Ishikawa (cell line): ENCODE results near the gene CLCN1.
A peak's percentile ranks its signal among the peaks of the same experiment; 100 is the strongest.

Source experiments
- CEBPB ChIP-seq: IDR thresholded peaks from 2 replicates; pipeline ENCODE4 v1.6.1; 2012
- CREB1 ChIP-seq: IDR thresholded peaks from 2 replicates; pipeline ENCODE4 v1.6.1; 2012; ENCODE audit warnings: low read depth
- EGR1 ChIP-seq: IDR thresholded peaks from 2 replicates; pipeline ENCODE4 v1.6.1; 2012
- EP300 ChIP-seq: IDR thresholded peaks from 2 replicates; pipeline ENCODE4 v1.6.1; 2012; ENCODE audit warnings: borderline replicate concordance
- FOXM1 ChIP-seq: IDR thresholded peaks from 2 replicates; pipeline ENCODE4 v1.6.1; 2012; ENCODE audit warnings: low read depth, borderline replicate concordance
- MAX ChIP-seq: IDR thresholded peaks from 2 replicates; pipeline ENCODE4 v1.6.1; 2012
- NFIC ChIP-seq: IDR thresholded peaks from 2 replicates; pipeline ENCODE4 v1.6.1; 2012
- RAD21 ChIP-seq: IDR thresholded peaks from 2 replicates; pipeline ENCODE4 v1.6.1; 2012; ENCODE audit warnings: low read depth
- REST ChIP-seq: IDR thresholded peaks from 2 replicates; pipeline ENCODE4 v1.6.1; 2012; ENCODE audit warnings: low read depth, mild to moderate bottlenecking
- TAF1 ChIP-seq: IDR thresholded peaks from 2 replicates; pipeline ENCODE4 v1.6.1; 2012; ENCODE audit warnings: low read depth, mild to moderate bottlenecking
- TCF12 ChIP-seq: IDR thresholded peaks from 2 replicates; pipeline ENCODE4 v1.6.1; 2012; ENCODE audit warnings: low read depth
- TEAD4 ChIP-seq: IDR thresholded peaks from 2 replicates; pipeline ENCODE4 v1.6.1; 2012
- USF1 ChIP-seq: IDR thresholded peaks from 2 replicates; pipeline ENCODE4 v1.6.1; 2012
- YY1 ChIP-seq: IDR thresholded peaks from 2 replicates; pipeline ENCODE4 v1.6.1; 2012; ENCODE audit warnings: low read depth
- ZBTB7A ChIP-seq: IDR thresholded peaks from 2 replicates; pipeline ENCODE4 v1.6.1; 2012; ENCODE audit warnings: low read depth

The CLCN1 gene

GRCh38 chr7:143321734-143322133 lies 5.8 kb downstream of the CLCN1 start:
- TF ChIP-seq EGR1, result no peak
- TF ChIP-seq NFIC, result no peak
- TF ChIP-seq RAD21, result peak; percentile 76
- TF ChIP-seq MAX, result no peak
- TF ChIP-seq REST, result peak; percentile 67
- TF ChIP-seq EP300, result no peak

GRCh38 chr7:143322760-143323633 lies 7.1 kb downstream of the CLCN1 start:
- TF ChIP-seq TAF1 (no peak), CREB1 (no peak), TEAD4 (no peak)

- no peak for TF ChIP-seq RAD21
- no peak for TF ChIP-seq YY1
- no peak for TF ChIP-seq CEBPB
- no peak for TF ChIP-seq TCF12
- TF ChIP-seq NFIC, result no peak
- TF ChIP-seq EP300, result no peak
- TF ChIP-seq MAX, result no peak
- TF ChIP-seq TAF1, result no peak
- no peak for TF ChIP-seq EGR1
- no peak for TF ChIP-seq ZBTB7A
- TF ChIP-seq FOXM1, result no peak
- no peak for TF ChIP-seq REST
- no peak for TF ChIP-seq CREB1
- no peak for TF ChIP-seq USF1
- TF ChIP-seq TEAD4, result no peak
Observed at GRCh38 chr7:143323653-143324052, 7.7 kb downstream of the CLCN1 start.

GRCh38 chr7:143325240-143325639 lies 9.3 kb downstream of the CLCN1 start:
- TF ChIP-seq NFIC (no peak), TAF1 (no peak), REST (no peak), RAD21 (no peak), ZBTB7A (no peak), MAX (no peak), EP300 (no peak), YY1 (no peak), TCF12 (no peak), FOXM1 (no peak), CEBPB (no peak), TEAD4 (no peak), CREB1 (no peak), EGR1 (no peak), USF1 (no peak)
